Measurements from ENCODE around the gene IL1R1.

Gene IL1R1

DNA sequence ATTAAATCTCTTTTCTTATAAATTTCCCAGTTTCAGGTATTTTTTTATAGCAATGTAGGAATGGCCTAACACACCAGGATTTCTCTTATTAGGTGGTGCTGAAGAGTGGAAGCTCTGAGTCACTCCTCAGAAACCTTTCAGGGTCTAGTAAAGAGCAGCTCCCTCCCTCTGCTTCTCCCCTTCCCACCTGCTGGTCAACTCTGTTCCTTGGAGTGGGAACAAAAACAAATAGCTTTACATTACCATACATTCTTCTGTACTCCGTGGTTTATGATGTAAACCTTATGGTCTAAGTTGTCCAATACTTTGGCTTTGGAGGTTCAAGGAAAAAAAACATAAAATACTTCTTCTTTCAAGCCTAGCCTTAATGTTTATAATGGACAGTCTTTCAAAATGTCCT, 2.7 kb upstream of the IL1R1 start:
- DNase-seq (ENCODE audit: low read depth in 2 of 3, low spot score in 1 of 3), result no peak

DNA sequence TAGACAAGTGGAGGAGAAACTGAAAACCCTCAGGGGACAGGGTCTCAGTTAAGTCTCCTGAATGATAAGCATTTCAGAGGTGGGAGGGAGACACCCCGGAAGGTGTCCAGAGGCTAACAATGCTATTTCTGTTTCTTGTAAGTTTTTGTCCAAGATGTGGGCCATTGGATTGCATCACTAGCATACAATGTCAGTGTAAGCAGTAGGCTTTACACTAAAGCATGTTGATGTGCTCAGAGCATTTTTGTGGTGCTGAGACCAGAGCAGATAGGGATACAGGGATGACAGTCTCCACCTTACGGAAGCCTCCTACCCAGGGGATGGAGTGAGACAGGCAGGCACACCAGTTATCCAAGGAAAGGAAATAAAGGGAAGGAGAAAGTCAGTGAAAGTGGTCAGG, 2.2 kb upstream of the IL1R1 start:
- DNase-seq (ENCODE audit: low read depth in 2 of 3, low spot score in 1 of 3), result no peak

DNA sequence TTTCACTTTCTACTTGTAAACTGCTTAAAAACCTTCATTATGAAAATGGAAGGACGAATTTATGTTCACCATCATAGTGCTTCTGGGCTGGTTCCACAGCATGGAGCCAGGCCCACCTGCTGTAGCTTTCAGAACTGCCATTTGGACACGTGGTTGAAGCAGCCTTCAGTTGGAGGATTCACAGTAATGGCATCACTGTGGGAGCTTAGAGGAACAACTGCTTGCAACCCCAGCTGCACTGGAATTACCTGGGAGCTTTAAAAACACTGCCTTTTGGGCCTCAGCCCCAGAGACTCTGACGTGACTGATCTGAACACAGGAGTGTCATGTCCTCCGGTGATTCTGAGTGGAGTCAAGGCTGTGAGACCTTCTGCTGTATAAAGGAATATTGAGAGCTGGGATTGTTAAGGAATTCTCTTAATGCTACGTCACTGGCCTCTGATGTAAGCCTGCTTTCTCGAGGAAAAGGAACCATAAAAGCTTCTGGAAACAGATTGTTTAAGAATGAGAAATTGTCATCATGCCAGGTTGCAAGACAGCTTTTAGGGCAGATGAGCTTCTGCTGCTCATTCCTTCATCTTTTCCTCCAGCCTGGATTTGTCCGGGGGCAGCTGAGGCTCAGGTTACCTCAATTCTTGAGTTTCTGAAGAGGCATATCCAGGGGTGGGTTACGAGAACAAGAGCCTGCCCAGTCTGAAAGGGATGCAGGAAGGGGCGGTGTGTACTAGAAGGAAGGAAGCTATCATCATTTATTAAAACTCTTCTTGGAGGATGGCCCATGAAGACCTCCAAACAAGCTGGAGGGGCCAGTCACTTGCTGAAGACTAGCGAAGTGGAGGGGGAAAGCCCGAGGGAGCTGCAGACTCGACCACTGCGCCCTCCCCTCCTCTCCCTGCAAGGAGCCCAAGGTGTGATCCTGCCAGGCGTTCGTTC, 1.3 kb upstream of the IL1R1 start:
- DNase-seq (ENCODE audit: low read depth in 2 of 3, low spot score in 1 of 3), result no peak

DNA sequence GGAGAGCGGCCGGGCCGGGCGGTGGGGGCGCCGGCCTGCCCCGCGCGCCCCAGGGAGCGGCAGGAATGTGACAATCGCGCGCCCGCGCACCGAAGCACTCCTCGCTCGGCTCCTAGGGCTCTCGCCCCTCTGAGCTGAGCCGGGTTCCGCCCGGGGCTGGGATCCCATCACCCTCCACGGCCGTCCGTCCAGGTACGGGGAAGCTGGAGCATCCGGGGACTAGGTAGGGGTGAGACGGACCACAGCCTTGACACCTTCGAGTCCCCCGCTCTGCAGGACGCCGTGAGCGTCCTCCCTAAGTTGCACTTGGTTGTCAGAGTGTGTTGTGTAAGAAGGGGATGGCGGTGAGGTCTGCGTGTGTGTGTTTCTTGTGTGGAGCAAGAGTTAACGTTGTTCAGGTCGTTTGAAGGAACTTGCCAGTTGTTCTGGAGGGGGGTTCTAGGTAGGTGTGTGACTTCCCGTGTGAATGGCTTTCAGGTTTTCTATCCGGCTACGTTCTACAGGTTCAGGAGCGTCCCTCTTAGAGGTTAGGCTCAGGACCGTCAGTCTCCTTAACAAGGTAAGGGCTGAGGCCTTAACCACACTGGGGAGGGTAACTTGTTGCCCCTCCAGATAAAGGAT, 393 bp downstream of the IL1R1 start:
- no peak for DNase-seq (ENCODE audit: low read depth in 2 of 3, low spot score in 1 of 3)

DNA sequence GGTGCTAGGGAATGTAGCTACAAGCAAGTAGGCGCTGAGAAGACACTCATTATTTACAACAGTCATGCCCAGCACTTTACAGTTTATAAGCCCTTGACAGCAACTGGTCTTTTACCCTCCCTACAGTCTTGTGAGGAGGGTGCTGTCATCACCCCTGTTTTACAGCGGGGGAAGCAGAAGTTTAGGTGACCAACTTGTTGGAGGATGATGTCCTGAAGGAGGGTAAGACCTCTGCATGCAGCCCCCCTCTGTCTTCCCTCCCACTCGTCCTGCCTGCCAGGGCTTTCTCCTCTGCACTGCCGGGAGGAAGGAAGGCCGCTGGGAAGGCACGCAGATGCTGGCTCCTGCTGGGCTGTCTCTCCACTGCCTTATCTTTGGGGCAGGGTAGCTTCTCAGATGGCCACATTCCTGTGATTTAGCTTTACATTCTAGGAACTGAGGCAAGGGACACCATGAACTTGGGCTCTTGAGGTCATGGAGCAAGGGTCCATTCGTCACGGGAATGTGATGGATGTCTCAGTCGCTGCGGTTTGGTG, 972 bp downstream of the IL1R1 start:
- no peak for DNase-seq (ENCODE audit: low read depth in 2 of 3, low spot score in 1 of 3)

DNA sequence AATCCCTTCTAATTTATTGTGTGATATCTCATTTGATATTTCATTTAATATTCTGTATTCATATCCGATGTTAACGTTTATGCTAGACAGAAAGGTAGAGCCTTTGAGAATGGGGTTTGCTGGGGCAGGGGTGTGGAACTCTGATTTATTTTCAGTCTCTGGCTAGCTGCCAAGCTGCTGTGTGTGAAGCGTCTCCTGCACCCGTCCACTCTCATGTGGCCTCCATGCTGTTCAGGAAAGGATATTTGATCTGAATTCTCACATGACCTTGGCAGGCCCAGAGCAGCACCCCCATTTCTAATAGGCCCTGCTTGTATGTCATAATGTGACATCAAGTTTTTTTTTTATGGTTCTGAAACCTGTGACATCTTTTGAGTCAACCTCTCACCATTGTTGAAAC, 1.6 kb downstream of the IL1R1 start:
- no peak for DNase-seq (ENCODE audit: low read depth in 2 of 3, low spot score in 1 of 3)

DNA sequence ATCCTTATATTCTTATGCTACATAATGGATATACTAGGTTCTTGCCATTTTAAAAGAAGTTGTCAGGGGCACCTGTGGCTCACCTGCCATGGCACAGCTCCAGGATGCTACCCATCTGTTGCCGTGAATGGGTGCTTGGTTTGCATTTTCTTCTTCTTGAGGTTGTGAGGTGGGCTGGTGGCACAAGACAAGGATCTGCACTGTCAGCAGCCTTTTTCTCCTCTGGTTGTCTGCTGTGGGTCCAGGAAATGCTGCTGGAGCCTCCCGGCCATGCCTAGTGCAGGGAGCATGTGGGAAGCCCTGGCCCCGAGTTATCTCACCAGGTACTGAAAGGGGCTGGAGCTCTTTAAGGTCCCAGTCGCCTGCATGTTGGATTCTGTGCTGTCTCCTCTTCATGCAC, 2.6 kb downstream of the IL1R1 start:
- DNase-seq (ENCODE audit: low read depth in 2 of 3, low spot score in 1 of 3), result no peak

DNA sequence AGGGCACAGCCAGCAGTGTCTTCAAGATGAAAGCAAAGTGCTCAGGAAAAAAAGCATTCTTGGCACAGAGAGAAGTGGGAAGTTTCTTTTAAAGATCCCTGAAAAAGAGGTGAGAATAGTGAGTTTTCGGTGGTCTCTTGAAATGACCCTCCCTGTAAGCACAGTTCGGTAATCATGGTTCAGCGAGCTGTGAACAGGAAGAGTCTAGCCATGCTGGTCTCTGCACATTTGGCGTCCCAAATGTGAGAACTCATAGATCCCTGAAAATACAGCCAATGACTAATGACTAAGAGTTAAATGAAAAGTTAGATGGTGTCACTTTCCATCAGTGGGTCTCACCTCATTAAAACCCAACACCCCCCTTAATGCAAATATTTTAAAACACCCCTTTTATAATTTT, 3.4 kb downstream of the IL1R1 start:
- no peak for DNase-seq (ENCODE audit: low read depth in 2 of 3, low spot score in 1 of 3)

DNA sequence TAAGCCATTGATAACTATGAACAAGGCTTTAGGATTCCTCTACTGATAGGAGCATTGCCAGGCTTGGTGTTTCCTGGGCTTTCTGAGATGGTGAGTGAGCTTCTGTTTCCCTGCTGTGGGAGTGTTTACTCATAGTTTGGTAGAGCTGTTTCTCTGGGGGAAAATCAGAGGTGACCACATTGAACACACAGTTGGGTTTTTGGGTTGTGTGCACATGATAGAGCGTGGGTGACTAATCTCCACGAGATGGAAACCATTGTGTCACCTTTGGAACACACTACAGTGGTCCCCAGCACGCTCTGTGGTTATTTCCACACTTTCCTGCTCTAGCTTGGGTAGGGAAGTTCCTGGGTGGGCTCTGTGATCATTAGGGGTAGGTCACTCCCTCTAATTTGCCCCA, 5.4 kb downstream of the IL1R1 start:
- peak; percentile 50 to 63 (median 61) for DNase-seq (ENCODE audit: low read depth in 2 of 3, low spot score in 1 of 3)

DNA sequence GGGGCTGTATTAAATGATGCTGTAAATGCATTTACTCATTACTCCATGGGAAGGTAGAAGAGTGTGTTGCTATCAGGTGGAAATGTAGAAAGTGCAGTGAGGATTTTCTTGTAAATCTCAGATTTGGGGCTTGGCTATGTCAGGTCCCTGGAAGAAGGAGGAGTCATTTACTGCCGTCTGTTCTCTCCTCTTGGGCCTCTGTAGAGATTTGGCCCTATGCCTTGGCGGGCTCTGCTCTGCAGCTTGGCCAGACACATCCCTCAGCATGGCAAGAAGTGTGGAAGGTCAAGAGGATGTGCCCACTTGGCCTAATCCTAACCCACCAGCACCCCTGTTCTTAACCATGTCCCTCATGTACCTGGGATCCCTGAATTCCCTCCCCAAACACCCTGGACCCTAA, 6.7 kb downstream of the IL1R1 start:
- no peak for DNase-seq (ENCODE audit: low read depth in 2 of 3, low spot score in 1 of 3)

DNA sequence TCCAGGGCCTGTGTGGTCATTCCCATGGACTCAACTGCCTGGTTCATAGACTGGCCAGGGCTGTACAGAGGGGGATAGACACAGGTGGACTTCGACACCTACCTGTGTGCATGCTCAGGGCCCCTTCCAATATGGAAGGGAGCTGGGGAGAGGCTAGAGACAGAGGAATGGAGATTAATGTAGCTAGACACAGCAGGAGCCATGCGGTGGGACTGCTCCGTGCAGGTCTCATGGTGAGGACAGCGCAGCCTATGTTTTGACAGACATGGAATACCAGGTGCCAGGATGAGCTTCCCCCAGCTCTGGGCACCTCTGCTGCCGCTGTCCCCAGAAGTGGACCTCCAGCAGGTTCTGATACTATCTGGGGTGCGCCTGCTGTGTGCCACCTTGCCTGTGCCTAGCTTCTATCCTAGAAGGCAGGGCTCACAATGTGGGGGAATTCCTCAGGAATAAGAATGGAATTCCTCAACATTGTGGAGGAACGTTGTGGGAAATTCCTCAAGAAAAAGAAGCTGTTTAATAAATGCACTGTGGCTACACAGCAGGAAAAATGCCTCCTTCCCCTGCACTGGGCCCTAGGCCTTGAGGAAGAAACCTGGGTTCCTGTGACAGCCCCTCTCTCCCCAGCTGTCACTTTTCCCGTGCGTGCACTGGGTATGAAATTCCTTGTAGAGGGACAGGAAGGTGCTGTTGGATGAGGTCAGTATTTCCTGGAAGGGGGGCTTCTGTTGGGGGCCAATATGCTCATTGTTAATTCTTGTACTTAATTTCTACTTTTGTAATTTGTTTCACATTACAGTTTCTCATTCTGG, 7.3 kb downstream of the IL1R1 start:
- DNase-seq (ENCODE audit: low read depth in 2 of 3, low spot score in 1 of 3), result no peak

DNA sequence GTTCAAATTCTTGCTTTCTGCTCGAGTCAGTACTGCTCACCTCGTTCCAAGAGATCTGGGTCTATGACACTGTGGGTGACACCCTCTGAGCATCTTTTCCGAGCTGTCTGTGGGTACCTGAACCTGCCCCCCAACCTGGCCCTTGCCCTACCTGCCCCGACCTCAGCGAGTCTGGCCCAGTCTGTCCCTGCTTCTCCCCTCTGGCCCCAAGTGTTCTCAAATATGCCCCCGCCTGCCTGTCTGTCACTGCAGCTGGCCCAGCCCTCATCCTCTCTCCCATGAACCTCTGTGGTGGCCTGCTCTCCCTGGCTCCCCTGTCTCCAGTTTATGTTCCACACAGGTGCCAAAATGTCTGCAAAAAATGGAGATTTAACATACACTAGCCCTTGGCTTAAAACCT, 11.8 kb downstream of the IL1R1 start:
- DNase-seq (ENCODE audit: low read depth in 2 of 3, low spot score in 1 of 3), result no peak

DNA sequence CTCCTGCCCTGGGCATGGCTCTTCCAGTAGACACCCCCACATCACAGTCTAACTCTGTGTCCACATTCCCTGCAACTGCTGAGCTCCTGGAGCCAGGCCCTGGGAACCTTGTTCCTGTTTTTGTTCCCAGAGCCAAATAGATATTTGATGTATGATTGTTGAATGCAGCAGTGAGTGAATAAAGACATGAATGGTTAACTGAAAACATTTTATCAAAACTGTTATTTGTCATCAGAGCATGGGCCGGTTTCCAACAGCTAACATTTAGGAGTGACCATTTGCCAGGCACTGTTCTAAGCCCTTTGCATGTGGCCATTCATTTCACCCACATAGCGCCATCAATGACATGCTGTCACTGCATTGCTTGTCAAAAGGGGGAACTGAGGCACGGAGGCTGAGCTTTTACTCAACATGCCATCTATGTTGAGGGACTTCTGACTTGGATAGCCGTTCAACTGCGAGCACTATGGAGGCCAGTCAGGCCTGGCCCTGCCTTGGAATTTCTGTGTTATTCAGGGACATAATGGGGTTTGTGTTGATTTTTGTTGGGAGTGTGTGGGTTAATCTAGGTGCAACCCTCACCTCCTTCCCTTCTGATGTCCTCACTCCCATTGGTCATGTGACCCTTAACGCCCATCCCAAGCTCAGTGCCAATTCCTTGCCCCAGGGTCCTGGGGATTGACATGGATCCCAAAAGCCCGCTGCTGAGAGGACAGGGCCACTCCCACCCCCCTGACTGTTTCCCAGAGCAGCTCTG, 12.6 kb downstream of the IL1R1 start:
- no peak for DNase-seq (ENCODE audit: low read depth in 2 of 3, low spot score in 1 of 3)

DNA sequence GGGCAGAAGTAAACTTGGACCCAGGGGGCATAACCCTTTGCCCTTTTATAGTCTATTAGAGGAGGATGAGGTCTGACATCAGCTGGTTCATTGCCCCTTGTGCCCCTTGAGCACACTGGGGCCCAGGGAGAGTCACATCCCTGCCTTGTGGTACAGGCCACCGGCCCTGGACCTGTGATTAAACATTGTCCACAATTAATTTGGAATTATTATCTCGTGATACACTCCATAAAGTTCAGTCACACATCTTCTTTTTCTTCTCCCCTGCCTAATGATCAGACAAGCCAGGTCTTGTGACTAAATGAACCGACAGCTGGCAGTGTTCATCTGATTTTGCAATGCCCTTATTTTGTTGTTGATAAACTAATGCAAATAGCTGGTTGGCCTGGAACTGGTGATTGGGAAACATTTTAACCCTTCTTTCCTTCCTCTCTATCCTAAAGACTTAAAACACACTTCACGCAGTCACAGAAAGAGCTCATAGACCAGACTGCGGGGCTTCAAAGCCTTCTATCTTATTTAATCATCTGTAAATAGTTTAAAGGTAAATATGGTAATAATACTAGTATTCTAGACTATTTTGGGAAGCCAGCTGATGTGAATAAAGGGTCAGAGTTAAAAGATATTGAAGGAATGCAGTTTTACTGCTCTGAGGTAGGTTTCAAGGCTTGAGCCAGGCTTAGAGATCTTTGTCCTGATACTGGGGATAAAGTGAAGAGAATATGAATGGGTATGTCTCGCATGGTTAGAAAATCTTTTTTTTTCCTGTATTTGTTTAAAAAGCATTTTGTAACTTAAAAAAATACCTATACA, 13.4 kb downstream of the IL1R1 start:
- DNase-seq (ENCODE audit: low read depth in 2 of 3, low spot score in 1 of 3), result no peak

DNA sequence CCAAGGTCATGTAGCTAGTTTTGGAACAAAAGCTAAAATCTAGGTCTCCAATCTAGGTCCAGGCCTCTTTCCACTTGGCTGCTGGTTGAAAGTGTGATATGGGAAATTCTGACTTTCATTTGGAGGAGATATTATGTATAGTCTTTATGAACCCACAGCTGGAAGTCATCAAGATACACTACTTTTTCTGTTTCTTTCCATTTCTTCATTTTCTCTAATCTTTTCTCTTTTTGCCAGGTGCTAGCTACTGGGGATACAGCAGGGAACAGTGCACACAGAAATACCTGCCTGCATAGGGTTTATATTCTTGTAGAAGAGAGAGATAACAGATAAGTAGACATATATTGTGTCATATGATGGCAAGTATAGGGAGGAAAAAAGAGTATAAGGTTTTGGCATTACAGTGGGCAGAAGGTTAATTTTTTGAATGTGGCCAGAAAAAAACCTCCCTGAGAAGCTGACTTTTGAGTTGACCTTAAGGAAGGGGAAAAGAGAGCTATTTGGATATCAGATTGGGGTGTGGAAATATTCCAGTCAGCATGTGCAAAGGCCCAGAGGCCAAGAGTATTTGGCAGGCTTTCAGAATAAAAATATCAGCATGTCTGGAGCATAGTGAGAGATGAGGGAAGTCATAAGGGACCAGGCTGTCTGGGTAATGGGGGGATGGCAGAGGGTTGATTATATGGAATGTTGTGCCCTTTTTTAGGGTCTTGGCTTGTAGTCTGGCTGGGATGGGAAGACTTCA, 15.6 kb downstream of the IL1R1 start:
- no peak for DNase-seq (ENCODE audit: low read depth in 2 of 3, low spot score in 1 of 3)

DNA sequence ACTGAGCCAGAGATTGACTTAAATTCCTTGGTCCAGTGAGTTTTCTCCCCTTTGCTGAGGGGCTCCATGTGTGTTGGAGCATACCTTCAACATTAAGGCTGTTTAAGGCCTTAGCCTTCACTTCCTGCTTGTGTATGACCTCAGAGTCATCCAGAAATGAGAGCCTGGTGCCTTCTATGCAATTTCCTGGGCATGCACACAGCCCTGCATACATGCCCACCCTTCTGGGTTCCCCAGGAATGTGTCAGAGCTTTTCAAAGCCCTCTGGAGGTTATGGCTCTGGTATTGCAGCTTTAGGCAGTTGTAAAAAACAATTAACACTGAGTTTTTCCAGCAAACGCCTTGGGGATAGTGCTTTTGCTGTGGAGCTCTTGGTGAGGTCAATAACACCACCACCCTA, 16.7 kb downstream of the IL1R1 start:
- no peak for DNase-seq (ENCODE audit: low read depth in 2 of 3, low spot score in 1 of 3)

DNA sequence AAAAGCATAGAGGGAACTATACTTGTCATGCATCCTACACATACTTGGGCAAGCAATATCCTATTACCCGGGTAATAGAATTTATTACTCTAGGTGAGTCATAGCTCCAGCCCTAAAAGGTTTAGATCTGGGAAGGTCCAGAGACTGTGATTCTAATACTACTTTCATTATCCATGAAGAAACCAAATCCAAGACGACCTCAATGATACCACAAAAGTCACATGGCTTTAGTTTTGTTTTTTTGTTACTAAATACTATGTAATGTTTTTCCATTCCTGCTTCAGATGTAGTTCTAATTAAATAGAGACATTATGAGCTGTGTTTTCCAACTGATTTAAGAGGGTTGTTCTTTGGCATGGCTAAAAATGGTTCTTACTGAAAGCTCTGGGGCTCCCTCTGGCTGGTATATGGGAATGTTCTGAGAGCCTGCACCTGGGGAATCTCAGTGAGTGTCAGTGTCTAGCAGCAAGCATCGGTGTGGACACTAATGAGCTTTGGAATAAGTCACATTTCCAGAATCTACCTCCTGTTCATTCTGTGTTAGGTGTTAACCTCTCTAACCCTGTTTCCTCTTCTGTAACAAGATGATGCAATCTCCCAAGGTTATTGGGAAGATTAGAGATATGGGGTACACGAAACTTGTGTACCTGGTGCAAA, 23.8 kb downstream of the IL1R1 start:
- no peak for DNase-seq (ENCODE audit: low read depth in 2 of 3, low spot score in 1 of 3)

DNA sequence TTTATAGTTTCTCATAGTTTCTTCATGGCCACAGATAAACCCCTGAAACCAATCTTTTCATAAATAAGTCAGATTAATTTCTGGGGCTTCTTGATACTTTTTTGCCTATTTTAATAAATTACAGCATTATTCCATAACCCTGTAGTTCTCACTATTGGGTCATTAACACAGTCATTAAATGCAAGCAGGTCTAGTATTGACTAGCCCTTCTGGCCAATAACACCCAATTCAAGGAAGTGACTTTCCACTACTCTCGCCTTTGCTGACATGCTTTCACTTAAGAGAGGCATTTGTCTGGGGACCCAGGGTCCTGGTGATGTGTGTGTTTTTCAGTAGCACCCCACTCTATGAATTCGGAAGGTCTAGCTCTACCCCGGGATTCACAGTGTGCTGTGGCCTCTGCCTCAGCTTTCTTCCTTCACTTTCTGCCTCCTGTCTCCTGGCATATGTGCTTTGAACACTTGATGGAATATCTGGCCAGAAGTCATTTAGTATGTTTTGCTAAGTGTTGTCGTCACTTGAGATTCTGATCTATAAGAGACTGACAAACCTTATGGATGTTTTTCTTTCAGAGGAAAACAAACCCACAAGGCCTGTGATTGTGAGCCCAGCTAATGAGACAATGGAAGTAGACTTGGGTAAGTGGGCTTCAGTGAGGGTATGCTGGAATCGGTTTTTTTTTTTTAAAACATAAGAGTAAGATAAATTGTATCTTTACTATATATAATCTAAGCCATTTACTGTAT, 25.7 kb downstream of the IL1R1 start:
- no peak for DNase-seq (ENCODE audit: low read depth in 2 of 3, low spot score in 1 of 3)
